Karpas-422 (cell line): ENCODE results near the gene PLK5. TPM values are rescaled to one million over a fixed set of nuclear protein-coding genes. Genes with fewer than 3 reads are reported as not detected.

Experiments used
- DNase-seq: peaks from one replicate; pipeline ENCODE4 v3.0.0-alpha.2; 2015
- H2AFZ ChIP-seq: fragments of 200-600 bp; sonication (generic); 2 replicates; pipeline ENCODE4 v1.6.1; 2014; ENCODE audit warnings: antibody characterized with exemption, low read length, mixed read lengths
- H3K27ac ChIP-seq: fragments of 200-600 bp; sonication (generic); 2 replicates; pipeline ENCODE4 v1.5.1; 2014; ENCODE audit warnings: mild to moderate bottlenecking, low read length, moderate library complexity
- H3K27me3 ChIP-seq: fragments of 200-600 bp; sonication (generic); 2 replicates; pipeline ENCODE4 v1.6.1; 2014; ENCODE audit warnings: low read length, mixed read lengths
- H3K36me3 ChIP-seq: fragments of 200-600 bp; sonication (generic); 2 replicates; pipeline ENCODE4 v1.6.1; 2014; ENCODE audit warnings: low read length, mixed read lengths; ENCODE audit not compliant: insufficient read depth
- H3K4me1 ChIP-seq: fragments of 200-600 bp; sonication (generic); 2 replicates; pipeline ENCODE4 v1.6.1; 2014; ENCODE audit warnings: mild to moderate bottlenecking, low read length, mixed read lengths
- H3K4me2 ChIP-seq: fragments of 200-600 bp; sonication (generic); 2 replicates; pipeline ENCODE4 v1.6.1; 2014; ENCODE audit warnings: low read length, low read depth, mild to moderate bottlenecking; ENCODE audit not compliant: poor library complexity, severe bottlenecking
- H3K4me3 ChIP-seq: fragments of 200-600 bp; sonication (generic); 2 replicates; pipeline ENCODE4 v1.5.1; 2014; ENCODE audit warnings: mild to moderate bottlenecking, antibody characterized with exemption, low read length, mixed read lengths
- H3K79me2 ChIP-seq: fragments of 200-600 bp; sonication (generic); 2 replicates; pipeline ENCODE4 v1.6.1; 2014; ENCODE audit warnings: mild to moderate bottlenecking, low read length, mixed read lengths
- H3K9ac ChIP-seq: fragments of 200-600 bp; sonication (generic); 2 replicates; pipeline ENCODE4 v1.6.0; 2014; ENCODE audit warnings: low read length
- H3K9me2 ChIP-seq: fragments of 200-600 bp; sonication (generic), shearing (Covaris generic); replicated peaks from 2 replicates; pipeline ENCODE4 v1.6.0; 2014; ENCODE audit warnings: mild to moderate bottlenecking, low read length, moderate library complexity; ENCODE audit not compliant: insufficient read depth
- H3K9me3 ChIP-seq: fragments of 300-700, 200-600 bp; sonication (generic); 2 replicates; pipeline ENCODE4 v1.6.1; 2014; ENCODE audit warnings: low read length, mixed read lengths
- H4K20me1 ChIP-seq: fragments of 200-600 bp; sonication (generic); 2 replicates; pipeline ENCODE4 v1.6.1; 2014; ENCODE audit warnings: mild to moderate bottlenecking, antibody characterized with exemption, low read length, low read depth; ENCODE audit not compliant: insufficient read depth
- small RNA-seq: library from RNA; depleted of rRNA; stranded (forward); fragments of <200 nt; gene quantifications from one replicate; pipeline ENCODE3, GENCODE V24; 2014
- total RNA-seq: library from RNA; depleted of rRNA; stranded (reverse); fragments of >200 nt; shearing (Covaris generic); gene quantifications from 2 replicates; pipeline ENCODE4 v1.2.3, GENCODE V29; 2014; ENCODE audit warnings: low replicate concordance; rRNA removed

PLK5 gene
- total RNA-seq, 1 experiment from 2014 or later = not detected

DNA sequence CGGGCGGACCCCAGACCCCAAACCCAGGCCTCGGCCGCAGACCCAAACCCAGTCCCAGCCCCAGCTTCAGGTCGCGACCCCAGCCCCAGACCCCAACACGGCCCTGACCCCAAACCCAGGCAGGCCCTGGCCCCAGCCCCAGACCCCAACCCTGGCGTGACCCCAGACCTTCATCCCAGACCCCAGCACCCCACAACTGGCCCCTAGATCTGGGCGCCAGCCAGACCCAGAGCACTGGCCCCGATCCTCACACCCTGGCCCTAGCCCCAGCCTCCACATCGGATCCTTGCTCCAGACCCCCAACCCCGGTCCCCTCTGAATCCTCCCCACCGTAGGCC lies 61.3 kb downstream of the PLK5 start:
- Histone ChIP-seq H3K9ac (no peak overlapping the region), H3K27ac (no peak overlapping the region), H3K79me2 (peaks cover 37% of the 10 kb centered on the region), H3K27me3 (no peaks in the 10 kb centered on the region), H3K4me1 (peaks cover under 1% of the 10 kb centered on the region; the same call in 1 of the 2 replicates), H3K9me3 (no peaks in the 10 kb centered on the region), H3K36me3 (peaks cover 10% of the 10 kb centered on the region; the same call in 1 of the 2 replicates), H3K9me2 (no peaks in the 10 kb centered on the region), H2AFZ (no peak overlapping the region), H3K4me2 (no peak overlapping the region), H4K20me1 (peaks cover 22% of the 10 kb centered on the region), H3K4me3 (no peak overlapping the region)
- DNase-seq = no peak

Small RNA genes lying within 50 kb of the gene (small RNA-seq; reads per million reads assigned to genes)
- gene AC005943.2 (not detected), gene RN7SL477P (not detected)

Other genes with a start within 250 kb of the PLK5 start
- gene FAM174C, start 248.5 kb upstream of the PLK5 start, total RNA-seq = 32.7 and 68.1 TPM in 2 replicates
- not detected in 2 replicates for gene EFNA2, start 238.2 kb upstream of the PLK5 start, total RNA-seq
- gene NDUFS7, start 140.2 kb upstream of the PLK5 start, total RNA-seq = 98.1 and 129 TPM in 2 replicates
- 63.7 and 144 TPM in 2 replicates for gene GAMT, start 122.5 kb upstream of the PLK5 start, total RNA-seq
- gene DAZAP1, start 116.5 kb upstream of the PLK5 start, total RNA-seq = 110 and 244 TPM in 2 replicates
- 2,088 and 3,414 TPM in 2 replicates for gene RPS15, start 85.7 kb upstream of the PLK5 start, total RNA-seq
- 1.1 and 2.8 TPM in 2 replicates for gene APC2, start 74.0 kb upstream of the PLK5 start, total RNA-seq
- 26.4 and 62.2 TPM in 2 replicates for gene C19orf25, start 44.9 kb upstream of the PLK5 start, total RNA-seq
- gene PCSK4, start 33.7 kb upstream of the PLK5 start, total RNA-seq = 2.0 and 5.0 TPM in 2 replicates
- 1.3 and 1.5 TPM in 2 replicates for gene REEP6, start 32.9 kb upstream of the PLK5 start, total RNA-seq
- 0.94 and 2.6 TPM in 2 replicates for gene ADAMTSL5, start 11.1 kb upstream of the PLK5 start, total RNA-seq
- 5.6 and 13.5 TPM in 2 replicates for gene MEX3D, start 44.2 kb downstream of the PLK5 start, total RNA-seq
- 42.2 and 124 TPM in 2 replicates for gene MBD3, start 68.8 kb downstream of the PLK5 start, total RNA-seq
- 106 and 170 TPM in 2 replicates for gene UQCR11, start 81.4 kb downstream of the PLK5 start, total RNA-seq
- gene TCF3, start 128.5 kb downstream of the PLK5 start, total RNA-seq = 91.5 and 284 TPM in 2 replicates
- not detected in 2 replicates for gene ONECUT3, start 229.4 kb downstream of the PLK5 start, total RNA-seq